KG1 (cell line): ENCODE results near the gene ANKRD17.

Experiments
- DNase-seq: peaks from one replicate; lab custom pipeline; 2025; lab: John Stamatoyannopoulos, UW

The ANKRD17 gene

DNA sequence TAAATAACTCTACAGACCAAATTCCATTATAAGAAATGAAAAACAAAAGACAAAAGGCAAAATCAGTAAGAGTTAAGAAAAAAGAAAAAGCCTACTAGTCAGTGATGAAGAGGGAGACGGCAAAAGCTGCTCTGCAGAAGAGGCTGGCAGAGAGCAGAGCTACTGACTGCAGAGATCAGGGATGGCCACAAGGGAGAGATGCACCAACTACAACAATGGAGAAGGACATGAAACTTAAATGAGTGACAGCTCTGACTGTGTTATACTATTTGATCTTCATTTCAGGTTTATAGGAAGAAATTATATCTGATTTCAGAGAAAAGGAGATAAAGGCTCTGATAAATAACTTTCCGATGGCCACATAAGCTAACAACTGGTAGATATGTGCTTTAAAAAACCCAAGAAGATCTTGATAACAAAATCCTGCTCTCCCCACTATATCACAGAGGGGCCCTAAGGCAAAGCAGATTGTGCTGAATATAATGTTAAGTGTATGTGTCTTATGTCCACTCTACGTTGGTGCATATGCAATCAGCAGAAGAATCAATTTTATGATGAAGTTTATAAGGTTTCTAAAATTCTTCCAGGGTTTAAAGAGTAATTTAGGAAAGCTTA is 130.7 kb downstream of the ANKRD17 start:
- no peak for DNase-seq

DNA sequence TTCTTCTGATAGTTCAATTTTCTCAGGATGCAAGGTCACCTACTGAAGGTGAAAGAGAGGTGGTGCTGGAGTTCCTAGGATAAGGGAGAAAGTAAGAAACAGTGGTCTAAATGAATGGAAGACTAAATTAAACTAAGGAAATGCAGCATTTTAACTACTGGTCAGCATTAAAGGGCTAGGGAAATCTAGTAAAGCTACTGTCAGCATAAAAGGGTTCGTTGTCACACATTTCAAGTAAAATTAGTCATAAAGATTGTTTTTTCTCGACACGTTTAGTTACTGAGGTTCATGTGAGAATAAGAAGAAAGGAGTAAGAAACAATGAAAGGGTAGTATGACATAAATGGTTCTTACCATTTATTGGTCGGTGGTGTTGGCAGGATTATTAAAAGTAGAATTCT is 149.1 kb downstream of the ANKRD17 start:
- no peak for DNase-seq

DNA sequence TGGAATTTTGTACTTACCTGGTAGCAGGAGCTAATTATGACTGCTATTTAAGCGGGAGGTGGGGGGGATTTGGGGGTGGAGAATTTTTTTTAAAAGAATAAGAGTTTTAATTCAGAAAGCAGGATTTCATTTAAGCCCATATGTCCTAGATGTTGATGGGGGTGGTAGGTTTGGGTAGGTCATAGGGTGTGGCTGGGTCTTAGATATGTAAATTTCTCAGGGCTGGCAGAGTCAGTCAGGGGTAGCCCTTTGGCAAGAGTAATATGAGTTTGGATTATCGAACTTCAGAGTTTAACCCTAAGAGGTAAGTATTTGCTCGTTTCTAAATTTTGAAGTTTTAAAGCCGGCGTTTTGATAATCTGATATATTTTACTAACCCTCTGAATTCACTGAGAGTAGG is 153.9 kb downstream of the ANKRD17 start:
- DNase-seq, result no peak

DNA sequence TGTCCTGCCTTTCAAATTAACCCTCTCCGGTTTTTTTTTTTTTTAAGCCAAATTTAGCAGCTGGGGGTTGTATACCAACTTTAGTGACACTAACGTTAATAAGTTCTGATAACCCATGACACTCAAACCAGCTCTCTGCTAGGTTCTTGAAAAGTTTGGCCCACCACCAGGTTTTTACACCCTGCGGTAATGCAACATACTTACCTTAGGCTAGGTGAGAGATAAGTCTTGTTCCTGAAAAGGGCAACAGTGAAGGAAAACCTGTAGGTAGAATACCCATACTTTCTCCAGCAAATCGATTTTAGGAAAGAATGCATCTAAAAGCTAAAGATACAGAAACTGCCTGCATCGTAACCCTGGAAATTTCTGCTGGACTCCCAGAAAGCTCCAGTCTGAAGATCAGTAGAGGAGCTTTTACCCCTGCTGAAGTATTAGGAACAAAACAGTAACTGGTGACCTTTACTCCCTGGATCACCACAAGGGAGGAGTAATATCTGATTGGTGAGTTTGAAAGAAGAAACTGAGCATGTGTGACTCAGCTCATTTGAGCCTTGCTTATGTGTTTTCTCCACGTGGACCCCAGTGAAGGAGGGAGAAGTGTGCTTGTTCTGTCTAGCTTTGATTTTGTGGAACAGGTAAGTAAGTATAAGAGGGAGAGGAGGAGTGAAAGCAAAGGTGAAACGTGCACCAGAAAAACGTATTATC is 154.6 kb downstream of the ANKRD17 start:
- DNase-seq, result no peak

DNA sequence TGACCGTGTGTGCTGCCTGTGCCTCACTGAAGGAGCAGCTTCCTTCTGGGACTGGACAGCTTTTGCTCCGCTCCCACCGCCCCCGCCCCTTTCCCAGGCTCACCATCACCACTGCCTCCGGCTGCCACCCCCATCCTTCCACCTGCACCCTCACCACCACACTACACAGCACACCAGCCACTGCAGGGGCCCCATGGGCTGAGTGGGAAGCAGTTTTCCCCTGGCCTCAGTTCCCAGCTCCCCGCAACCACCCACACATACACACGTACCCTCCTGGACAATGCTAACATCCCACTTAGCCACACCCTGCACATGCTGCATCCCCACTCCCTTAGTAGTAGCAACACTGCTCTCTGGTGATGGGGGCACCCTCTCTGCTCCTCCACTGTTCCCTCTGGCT is 159.5 kb downstream of the ANKRD17 start:
- no peak for DNase-seq

DNA sequence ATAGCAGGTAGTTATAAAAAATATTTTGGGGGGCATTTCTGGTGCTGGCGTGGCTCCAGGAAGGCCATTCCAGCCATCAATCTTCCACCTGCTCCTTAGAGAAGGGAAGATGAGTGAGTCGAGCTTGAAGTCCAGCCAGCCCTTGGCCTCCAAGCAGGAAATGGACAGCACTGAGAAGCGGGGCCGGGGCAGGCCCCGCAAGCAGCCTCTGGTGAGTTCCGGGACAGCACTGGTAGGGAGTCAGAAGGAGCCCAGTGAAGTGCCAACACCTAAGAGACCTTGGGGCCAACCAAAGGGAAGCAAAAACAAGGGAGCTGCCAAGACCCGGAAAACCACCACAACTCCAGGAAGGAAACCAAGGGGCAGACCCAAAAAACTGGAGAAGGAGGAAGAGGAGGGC is 159.9 kb downstream of the ANKRD17 start:
- DNase-seq, result no peak

DNA sequence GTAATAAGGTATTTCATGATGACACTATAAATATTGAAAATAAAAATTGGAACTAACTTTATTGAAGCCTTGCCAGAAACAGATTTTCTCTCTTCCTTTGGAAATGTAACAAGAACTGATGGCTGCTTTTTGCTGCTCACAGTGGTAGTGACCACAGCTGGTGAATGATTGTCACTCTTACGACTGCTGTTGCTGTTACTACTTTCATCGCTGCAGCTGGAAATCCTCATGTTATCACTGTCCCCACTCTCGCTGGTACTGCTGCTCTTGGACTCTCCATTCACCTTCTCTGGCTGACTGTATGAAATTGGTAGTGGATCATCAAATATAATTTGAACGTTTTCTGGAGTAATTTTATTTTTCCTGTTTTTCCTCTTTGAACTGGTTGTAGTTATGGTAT is 160.6 kb downstream of the ANKRD17 start:
- DNase-seq, result no peak

DNA sequence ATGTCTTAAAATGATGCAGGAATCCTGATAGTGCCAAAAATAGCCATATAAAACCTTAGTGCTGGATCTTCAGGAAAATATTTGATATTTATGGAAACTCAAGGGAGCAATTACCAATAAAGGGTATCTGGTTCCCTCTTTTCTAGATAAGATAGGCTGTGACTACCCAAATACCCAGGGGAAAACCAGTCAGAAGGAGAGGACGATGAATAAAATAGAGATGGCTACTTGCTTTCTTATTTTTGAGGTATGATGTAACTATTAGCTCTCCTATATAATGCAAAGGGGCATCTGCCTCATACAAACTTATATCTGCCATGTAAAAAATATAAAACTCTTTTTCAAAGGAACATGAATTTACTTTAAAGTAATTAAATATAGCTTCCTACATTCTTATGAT is 165.7 kb downstream of the ANKRD17 start:
- DNase-seq, result no peak

DNA sequence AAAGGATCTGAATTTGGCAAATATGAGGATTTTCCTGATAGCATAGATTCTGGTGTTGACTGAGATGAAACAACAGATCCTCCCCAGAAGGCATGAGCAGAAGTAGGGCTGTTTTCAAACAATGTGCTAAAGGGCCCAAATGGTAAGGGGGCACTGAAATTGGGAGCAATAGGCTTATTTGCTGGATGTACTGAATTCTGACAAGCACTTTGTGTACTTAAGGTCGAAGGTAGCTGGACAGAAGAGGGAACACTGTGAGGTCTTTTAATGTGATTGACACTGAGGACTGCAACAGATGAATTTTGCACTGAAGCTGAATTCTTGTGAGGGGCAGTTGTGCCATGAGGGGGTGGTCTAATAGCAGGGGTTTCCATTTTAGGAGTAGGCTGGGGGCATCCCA is 167.9 kb downstream of the ANKRD17 start:
- no peak for DNase-seq

DNA sequence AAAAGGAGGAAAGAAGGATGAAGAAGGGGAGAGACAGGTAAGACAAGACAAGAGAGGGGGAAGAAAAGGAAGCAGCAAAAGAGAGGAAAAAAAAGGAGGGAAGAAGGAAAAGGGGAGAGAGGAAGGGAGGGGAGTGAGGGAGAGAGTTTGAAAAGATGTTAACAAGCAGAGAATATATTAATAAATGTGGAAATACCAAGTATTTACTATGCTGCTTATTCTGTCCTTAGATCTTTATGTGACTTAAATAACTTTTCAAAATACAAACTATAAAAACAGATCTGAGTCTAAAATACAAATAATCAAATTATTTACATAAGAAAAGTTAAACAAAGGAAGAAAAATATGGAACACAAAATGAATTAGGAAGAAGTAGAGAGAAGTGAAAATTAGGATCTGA is 170.7 kb downstream of the ANKRD17 start:
- no peak for DNase-seq

DNA sequence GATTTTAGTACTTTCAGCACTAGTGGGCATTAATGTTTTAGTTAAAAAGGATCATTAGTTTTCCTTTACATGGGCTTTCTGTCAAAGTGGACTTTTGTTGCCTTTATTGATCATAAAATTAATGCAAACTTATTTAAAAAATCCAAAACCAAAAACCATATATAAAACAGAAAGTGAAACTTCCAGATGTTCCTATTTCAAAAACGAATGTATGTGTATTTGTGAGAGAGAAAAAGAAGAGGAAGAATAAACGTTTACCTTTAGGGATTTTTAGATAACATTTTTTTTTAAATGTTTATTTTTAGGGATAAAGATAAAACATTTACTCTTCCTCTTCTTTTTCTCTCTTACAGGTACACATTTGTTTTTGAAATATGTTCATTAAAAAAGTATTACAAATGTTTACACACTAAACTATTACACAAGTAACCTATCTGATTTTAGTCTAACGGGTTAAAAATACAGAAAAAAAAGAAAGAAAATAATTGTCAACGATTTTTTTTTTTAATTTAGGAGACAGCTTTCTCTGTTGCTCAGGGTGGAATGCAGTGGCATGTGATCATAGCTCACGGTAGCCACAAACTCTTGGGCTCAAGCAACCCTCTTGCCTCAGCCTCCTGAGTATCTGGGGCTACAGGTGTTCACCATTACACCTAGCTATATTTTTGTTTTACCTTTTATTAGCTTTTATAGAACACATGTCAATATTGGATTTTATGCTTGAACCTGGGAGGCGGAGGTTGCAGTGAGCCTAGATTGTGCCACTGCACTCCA is 172.3 kb downstream of the ANKRD17 start:
- DNase-seq, result no peak

DNA sequence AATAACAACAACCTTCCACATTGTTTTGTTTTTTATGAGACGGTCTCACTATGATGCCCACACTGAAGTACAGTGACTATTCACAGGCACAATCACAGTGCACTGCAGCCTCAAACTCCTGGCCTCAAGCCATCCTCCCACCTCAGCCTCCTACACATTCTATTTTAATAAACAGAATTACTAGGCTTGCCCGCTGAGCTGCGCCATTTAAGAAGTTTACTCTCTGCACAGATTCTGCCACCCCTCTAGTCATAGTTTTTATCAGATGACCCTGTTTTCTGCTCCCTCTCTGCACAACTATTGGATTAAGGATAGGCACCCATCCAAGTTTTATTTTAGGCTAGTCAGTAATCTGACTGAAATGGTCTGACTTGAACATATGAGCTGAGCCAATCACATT is 177.8 kb downstream of the ANKRD17 start:
- no peak for DNase-seq

DNA sequence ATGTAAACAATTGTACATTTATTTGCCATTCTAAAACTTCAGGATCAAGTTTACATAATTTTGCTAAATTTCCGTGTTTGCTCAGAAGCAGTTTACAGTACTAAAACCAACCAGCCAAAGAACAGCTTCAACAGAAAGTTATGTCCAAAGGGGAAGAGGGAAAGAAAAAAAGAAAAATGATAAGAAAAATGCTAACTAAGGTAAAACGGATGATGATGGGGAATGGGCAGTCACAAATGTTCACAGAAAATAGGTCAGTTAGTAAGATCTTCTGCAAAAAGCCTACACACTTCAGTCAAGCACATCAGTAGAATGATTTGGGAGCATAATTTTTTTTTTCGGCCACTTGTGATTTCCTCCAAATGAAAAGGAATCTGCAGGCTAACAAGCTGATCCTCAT is 182.8 kb downstream of the ANKRD17 start:
- no peak for DNase-seq

DNA sequence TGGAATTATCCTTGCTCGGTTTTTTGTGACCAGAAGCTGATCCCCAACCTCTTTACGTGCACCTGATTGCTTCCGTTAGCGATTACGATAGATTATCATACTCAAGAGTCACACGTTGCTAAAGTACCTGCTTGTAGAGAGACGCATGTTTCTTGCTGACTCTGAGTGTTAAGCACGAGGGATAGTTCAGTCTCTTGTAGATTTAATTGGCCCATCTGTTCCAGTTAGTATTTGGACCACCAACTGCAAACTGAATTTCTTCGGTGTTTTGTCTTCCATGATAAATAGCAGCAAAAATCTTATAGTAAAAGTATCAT is 188.6 kb downstream of the ANKRD17 start:
- DNase-seq, result no peak

DNA sequence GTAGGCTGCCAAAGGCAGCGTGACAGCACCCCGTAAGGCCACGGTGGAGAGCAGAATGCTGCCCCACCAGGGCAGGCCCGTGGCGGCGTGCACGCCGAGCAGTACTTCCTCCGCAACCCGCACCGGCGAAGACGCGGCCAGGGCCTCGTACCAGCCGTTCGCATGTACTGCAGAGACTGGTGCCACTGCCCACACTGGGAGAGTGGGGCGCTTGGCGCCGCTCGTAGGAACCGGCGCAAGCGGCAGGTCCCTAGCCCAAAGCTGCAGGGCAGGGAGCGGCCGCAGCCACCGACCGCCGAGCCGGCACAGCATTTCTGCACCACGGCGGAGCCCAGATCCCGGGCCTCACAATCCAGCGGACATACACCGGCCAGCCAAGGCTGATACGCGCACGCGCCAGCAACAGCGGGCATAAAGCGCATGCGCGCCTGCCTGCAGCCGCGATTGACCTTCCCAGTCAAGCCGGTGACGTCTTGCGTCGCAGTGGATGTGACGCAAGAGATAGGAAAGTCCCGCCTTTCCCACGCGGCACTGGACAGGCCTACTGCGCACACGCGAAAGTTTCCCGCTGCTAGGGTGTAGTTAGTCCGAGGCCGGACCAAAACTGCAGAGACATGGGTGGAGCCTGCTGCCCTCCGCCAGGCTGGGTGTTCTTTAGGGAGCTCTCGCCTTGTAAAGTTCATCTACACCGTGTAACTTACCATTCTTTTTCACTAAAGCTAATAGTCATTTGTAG is 189.1 kb downstream of the ANKRD17 start, which contains the start of gene COX18:
COX18 (minus strand) TSS at position 379 of the 736 bp plus-strand sequence; CDS start at position 312, 67 bp downstream.
- DNase-seq, result peak; percentile 91

DNA sequence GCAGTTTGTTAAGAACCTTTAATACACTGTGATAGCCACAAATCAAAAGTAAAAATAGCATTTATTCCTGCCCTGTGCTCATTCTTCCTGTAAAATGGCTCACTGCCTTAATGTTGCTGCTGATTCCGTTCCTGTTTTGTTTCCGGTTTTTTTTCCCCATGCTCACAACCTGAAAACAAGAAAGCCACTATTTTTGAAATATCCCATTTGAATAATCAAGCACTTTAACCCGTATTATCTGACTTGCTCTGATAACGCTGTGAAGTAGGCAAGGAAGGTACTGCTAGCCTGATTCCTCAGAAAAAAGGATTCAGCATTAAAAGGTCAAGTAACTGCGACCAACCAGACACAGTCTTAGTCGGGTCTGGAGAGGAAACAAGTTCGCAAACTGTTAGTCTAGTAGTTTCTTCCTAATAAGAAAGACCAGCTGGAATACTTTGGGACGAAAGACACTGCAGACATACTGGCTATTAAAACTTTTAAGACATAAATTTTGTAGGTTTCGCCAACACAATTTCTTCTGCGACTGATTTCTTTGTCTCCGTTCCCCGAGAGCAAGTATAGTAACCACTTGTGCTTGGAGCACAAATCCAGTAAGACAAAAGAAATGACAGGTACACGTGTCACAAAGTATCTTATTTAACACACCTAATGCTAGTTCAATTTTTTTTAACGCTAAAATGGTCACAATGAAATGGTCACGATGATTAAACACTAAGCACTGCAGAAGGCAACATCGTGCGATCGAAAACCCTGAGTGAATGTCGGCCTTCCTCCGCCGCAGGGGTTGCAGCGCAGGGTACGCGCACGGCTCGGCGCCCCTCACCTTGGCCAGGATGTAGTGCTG is 189.9 kb downstream of the ANKRD17 start:
- peak; percentile 43 for DNase-seq

DNA sequence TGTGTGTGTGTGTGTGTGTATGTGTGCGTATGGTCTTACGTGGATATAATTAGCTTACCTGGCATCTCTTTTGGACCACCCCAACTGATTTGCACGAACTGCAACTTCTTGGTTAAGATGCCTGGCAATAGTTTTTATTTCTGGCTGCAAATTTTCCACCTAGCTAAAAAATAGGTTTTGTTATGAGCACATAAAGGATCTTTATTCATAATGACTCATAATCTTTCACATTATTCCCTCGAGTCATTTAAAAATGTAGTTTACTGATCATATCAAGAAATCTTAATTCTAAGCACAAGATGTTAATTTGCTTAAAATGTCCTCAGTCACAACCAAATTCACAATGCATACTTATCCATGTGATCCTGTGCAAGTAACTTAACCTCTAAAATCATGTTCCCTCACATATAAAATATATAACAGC is 190.6 kb downstream of the ANKRD17 start:
- no peak for DNase-seq

DNA sequence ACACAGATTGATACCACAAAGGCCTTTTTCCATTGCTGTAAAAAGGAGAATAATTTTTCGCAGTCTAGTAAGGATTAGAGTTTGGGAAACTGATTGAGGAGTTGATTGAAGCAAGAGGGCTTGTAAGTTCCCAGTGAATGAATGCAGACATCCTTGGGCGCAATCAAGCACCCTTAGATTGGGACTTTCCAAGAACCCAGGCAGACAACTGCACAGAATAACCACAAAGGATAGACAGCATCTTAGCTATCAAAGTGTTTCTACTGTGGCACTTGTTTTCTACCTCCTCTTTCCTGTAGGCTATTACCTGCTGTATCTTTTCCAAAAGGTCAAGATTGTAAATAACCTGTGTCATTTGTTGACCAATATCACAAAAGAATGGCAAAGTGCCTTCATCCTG is 191.7 kb downstream of the ANKRD17 start:
- no peak for DNase-seq

DNA sequence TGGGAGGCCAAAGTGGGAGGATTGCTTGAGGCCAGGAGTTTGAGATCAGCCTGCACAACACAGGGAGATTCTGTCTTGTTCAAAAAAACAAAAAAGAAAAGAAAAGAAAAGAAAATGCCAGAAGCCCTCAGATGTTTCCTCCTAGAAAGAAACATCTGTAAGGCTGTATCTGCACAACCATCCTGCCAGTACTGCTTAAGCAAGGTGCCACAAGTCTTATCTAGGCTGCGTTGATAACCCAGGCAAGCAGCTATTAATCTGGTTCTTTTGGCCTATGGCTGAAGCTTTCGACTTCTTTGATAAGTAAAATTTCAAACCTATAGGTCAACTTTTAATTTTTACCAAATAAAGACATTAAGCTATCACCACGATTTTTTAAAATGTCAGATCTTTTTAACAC is 192.2 kb downstream of the ANKRD17 start:
- no peak for DNase-seq

DNA sequence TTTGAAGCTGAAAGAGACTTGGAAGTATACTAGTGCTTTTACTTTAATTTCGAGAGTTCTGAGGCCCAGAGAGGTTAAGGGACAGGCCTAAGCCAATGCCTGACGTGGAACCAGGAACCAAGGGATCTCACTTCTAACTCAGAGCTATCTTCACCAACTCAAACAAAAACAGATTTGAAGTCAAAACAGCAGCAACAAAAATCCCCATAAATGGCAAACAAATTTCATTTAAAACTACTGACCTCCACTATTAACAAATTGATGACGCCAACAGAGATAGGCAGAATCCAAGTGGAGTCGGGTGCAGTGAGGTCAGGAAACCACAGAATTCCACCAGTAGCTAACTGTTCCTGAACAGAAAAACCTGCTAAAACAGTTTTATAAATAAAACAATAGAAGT is 194.1 kb downstream of the ANKRD17 start:
- DNase-seq, result no peak

DNA sequence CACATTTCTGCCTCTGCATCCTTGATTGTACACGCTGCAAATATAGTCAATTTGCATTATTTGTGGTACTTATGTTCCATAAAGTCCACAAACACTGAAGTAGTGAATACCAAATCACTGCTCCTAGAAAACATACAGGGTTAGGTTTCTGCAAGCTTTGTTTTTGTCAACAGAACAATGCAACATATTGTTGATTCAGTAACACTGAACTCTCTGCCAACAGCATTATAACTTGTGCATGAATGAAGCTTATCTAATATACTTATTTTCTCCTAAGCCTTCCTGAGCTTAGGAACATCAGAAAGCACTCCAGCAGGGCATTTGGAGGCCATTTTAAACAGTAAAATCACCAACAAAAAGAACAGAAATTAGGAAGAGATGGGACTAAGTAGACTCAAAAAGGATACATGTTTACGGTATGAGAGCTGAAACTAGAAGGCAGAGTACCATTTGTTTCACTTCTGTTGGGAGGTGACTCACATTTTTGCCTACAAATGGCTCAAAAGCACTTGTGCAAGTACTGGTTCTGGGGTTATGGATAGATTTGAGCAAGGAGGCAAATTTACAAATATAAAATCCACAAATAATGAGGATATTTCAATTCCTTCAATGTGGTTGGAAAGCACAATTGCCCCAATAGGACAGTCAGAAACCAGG is 203.2 kb downstream of the ANKRD17 start:
- no peak for DNase-seq
